Fibroblast of mammary gland (primary cell): ENCODE results near the gene SOWAHB.
"Not testable (repeated sequence)": the region's sequence is repeated elsewhere in the genome, so short reads cannot be mapped to it uniquely, and the experiment has no call there.

Experiments
- DNase-seq: peaks from one replicate; pipeline ENCODE4 v3.0.0-alpha.2; 2010; ENCODE audit warnings: low read depth
- H3K4me3 ChIP-seq: 2 replicates; pipeline ENCODE4 v1.5.1; 2011; ENCODE audit warnings: low read depth, mild to moderate bottlenecking, low read length, moderate library complexity; ENCODE audit not compliant: control insufficient read depth
- CTCF ChIP-seq: conservative IDR thresholded peaks from 2 replicates; pipeline ENCODE4 v1.5.1; 2011; ENCODE audit warnings: low read depth, low read length, inconsistent platforms; ENCODE audit not compliant: control insufficient read depth, insufficient read depth

Gene SOWAHB

GRCh38 chr4:76873495-76873894 lies 24.4 kb downstream of the SOWAHB start:
- no peak overlapping the region for H3K4me3 ChIP-seq
- TF ChIP-seq CTCF = no peak
- no peak for DNase-seq

- no peak for TF ChIP-seq CTCF
- no peak for DNase-seq
- no peak overlapping the region for H3K4me3 ChIP-seq
Measured at GRCh38 chr4:76872556-76872955, 25.4 kb downstream of the SOWAHB start.

GRCh38 chr4:76868780-76869179 lies 29.2 kb downstream of the SOWAHB start:
- not testable (repeated sequence) for DNase-seq

GRCh38 chr4:76867880-76868655 lies 29.9 kb downstream of the SOWAHB start:
- no peak overlapping the region for H3K4me3 ChIP-seq
- no peak for TF ChIP-seq CTCF
- no peak for DNase-seq

More at GRCh38 chr4:76868780-76869179, 29.2 kb downstream of the SOWAHB start:
- H3K4me3 ChIP-seq = not testable (repeated sequence)

- no peak for TF ChIP-seq CTCF
- no peak for DNase-seq
- no peak overlapping the region for H3K4me3 ChIP-seq
Measured at GRCh38 chr4:76867377-76867776, 30.6 kb downstream of the SOWAHB start.

GRCh38 chr4:76866641-76867040 lies 31.3 kb downstream of the SOWAHB start:
- no peak for DNase-seq
- TF ChIP-seq CTCF = no peak
- no peak overlapping the region for H3K4me3 ChIP-seq

- no peak for TF ChIP-seq CTCF
- H3K4me3 ChIP-seq = no peak overlapping the region
- DNase-seq = no peak
Measured at GRCh38 chr4:76858319-76858718, 39.6 kb downstream of the SOWAHB start.
